ENCODE measurements around the gene NETO2. TPM values are rescaled to one million over a fixed set of nuclear protein-coding genes. Genes with fewer than 3 reads are reported as not detected.

NETO2 gene
- total and polyA plus RNA-seq, 10 of the 15 experiments (the other 5 are each of a cell fraction or from before 2014, with no cell fraction given), result 8.5 to 53.1 (median 27.0) TPM

DNA sequence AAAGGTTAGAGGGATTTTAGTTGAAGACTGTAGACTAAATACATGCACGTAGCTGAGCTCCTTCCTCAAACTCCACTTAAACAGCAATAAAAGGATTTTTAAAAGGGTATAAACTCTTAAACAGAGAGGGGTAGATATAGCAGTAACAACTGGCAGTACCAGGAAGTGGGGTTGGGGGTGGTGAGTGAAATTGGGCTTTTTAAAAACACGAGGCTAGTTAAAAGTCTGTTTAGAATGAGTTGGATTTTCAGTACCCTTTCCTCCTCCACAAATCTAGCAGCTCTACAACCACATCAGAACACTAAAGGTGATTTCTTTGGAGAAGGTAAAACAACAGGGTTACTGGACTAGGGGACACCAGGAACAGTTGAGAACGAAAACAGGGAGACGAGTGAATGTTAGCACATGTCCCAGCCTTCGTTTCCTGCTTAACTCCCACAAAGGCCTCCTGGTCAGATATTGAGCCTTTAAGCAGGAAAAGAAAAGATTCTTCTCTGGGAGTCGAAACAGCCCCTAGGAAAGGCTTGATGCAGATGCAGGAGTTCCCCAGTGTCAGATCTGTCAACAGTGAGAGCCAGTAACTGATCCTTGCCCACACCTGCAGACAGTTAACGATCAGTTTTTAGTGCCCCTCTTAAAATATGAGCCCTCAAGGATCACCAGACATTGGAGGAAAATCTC, 13.8 kb downstream of the NETO2 start:
- FAIRE-seq (no peak), DNase-seq (ENCODE audit: low read depth, low spot score) (no peak), ATAC-seq (peak; percentile 37)
- Histone ChIP-seq H4K20me1 (ENCODE audit: control insufficient read depth, insufficient read depth) (no peaks in the 10 kb centered on the region), H2AFZ (ENCODE audit: control insufficient read depth, low read depth, low read length) (peak overlapping the region; percentile 11), H3K9me3 (replicated peaks; ENCODE audit: control insufficient read depth, insufficient read depth, low read length) (no peaks in the 10 kb centered on the region), H3K9ac (ENCODE audit: control insufficient read depth, insufficient read depth, low read length) (no peak overlapping the region), H3K79me2 (ENCODE audit: control insufficient read depth, insufficient read depth, low read length) (peaks cover 31% of the 10 kb centered on the region), H3K27me3 (replicated peaks in 1 of 2; ENCODE audit: control insufficient read depth in 2 of 2, insufficient read depth in 2 of 2, low read length in 1 of 2) (no peaks in the 10 kb centered on the region), H3K4me3 (no peak overlapping the region), H3K27ac (ENCODE audit: control insufficient read depth, insufficient read depth) (no peak overlapping the region), H3K4me1 (ENCODE audit: control insufficient read depth, insufficient read depth, low read length) (no peaks in the 10 kb centered on the region), H3K36me3 (ENCODE audit: control insufficient read depth in 2 of 2, insufficient read depth in 2 of 2, low read length in 1 of 2) (peaks cover 4 to 5% of the 10 kb centered on the region in 2 experiments; a peak in 2 of 4 replicates), H3K4me2 (ENCODE audit: control insufficient read depth, insufficient read depth) (no peak overlapping the region)
- 84% methylated on average over 7 of the region's 7 CpGs for WGBS (ENCODE audit: insufficient coverage, insufficient replicate concordance, low lambda C conversion rate, missing lambda C conversion rate)
- in situ Hi-C loops (cut with MboI) (loop anchor here (25.0 kb wide), 1 partner anchor 1482 kb away; the partner anchor contains the start of gene N4BP1), intact Hi-C loops (cut with micrococcal nuclease; ENCODE audit: unreplicated experiment) (no loop called here)
- ChIA-PET SMC1A (ENCODE audit: uncharacterized antibody, unreplicated experiment) (interaction anchor here (0.8 to 1.7 kb wide), 4 partner anchors 9 to 83 kb away, joined by 3 to 4 read pairs (median 3); no protein-coding TSS in a partner anchor), POLR2A (no interaction called here), RAD21 (ENCODE audit: unreplicated experiment) (interaction anchor here (1.0 kb wide), 2 partner anchors 15 to 83 kb away, joined by 3 read pairs; no protein-coding TSS in a partner anchor), CTCF (interaction anchor here (1.0 to 5.5 kb wide), 6 partner anchors 12 to 151 kb away, joined by 3 to 52 read pairs (median 4); no protein-coding TSS in a partner anchor)
- no peak for TF ChIP-seq MTA3 (IDR thresholded peaks at IDR 0.05; ENCODE audit: borderline replicate concordance, low read length)
- TF ChIP-seq JUND (IDR thresholded peaks at IDR 0.05; ENCODE audit: low read depth, low read length), result no peak
- TF ChIP-seq CHD1 (IDR thresholded peaks at IDR 0.05; ENCODE audit: low read depth, low read length), result no peak
- BruUV-seq (replicated peaks), result no TSS peak

DNA sequence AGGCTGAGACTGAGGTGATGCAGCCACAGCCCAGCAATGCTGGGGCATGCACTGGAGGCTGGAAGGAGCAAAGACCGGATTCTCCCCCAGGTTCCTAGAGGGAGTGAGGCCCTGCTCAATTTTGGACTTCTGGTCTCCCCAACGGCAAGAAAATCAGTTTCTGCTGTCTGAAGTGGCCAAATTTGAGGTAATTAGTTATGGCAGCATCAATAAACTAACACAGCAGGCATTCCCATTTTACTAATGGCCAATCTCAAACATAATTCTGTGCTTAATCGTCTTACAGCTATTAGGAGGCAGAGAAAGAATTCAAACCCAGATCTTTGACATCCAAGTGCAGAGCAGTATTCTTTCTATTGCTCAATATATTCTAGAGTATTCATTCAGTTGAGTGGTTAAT, 16.2 kb downstream of the NETO2 start:
- RAD21 ChIA-PET (ENCODE audit: unreplicated experiment), result no interaction called here
- in situ Hi-C loops (cut with MboI), result loop anchor here (25.0 kb wide), 1 partner anchor 1485 kb away; the partner anchor contains the start of gene N4BP1
- H3K27ac ChIP-seq (ENCODE audit: control insufficient read depth, insufficient read depth), result no peak overlapping the region
- peaks cover 4 to 6% of the 10 kb centered on the region in 2 experiments; a peak in 3 of 4 replicates for H3K36me3 ChIP-seq (ENCODE audit: control insufficient read depth in 2 of 2, insufficient read depth in 2 of 2, low read length in 1 of 2)
- SMC1A ChIA-PET (ENCODE audit: uncharacterized antibody, unreplicated experiment), result interaction anchor here (0.7 to 2.7 kb wide), 5 partner anchors 9 to 80 kb away, joined by 3 to 11 read pairs (median 4); no protein-coding TSS in a partner anchor
- BruUV-seq (replicated peaks), result no TSS peak
- H3K9ac ChIP-seq (ENCODE audit: control insufficient read depth, insufficient read depth, low read length), result no peak overlapping the region
- no peaks in the 10 kb centered on the region for H3K27me3 ChIP-seq (replicated peaks in 1 of 2; ENCODE audit: control insufficient read depth in 2 of 2, insufficient read depth in 2 of 2, low read length in 1 of 2)
- peaks cover 16% of the 10 kb centered on the region for H3K79me2 ChIP-seq (ENCODE audit: control insufficient read depth, insufficient read depth, low read length)
- H3K4me2 ChIP-seq (ENCODE audit: control insufficient read depth, insufficient read depth), result no peak overlapping the region
- FAIRE-seq, result no peak
- no peaks in the 10 kb centered on the region for H3K4me1 ChIP-seq (ENCODE audit: control insufficient read depth, insufficient read depth, low read length)
- no peak overlapping the region for H2AFZ ChIP-seq (ENCODE audit: control insufficient read depth, low read depth, low read length)
- DNase-seq (ENCODE audit: low read depth, low spot score), result no peak
- no peaks in the 10 kb centered on the region for H3K9me3 ChIP-seq (replicated peaks; ENCODE audit: control insufficient read depth, insufficient read depth, low read length)
- ATAC-seq, result no peak
- WGBS (ENCODE audit: insufficient coverage, insufficient replicate concordance, low lambda C conversion rate, missing lambda C conversion rate), result 100% methylated on average over 3 of the region's 3 CpGs
- H4K20me1 ChIP-seq (ENCODE audit: control insufficient read depth, insufficient read depth), result no peaks in the 10 kb centered on the region
- POLR2A ChIA-PET, result interaction anchor here (0.5 kb wide), 1 partner anchor 112 kb away, joined by 3 read pairs; no protein-coding TSS in a partner anchor
- H3K4me3 ChIP-seq, result no peak overlapping the region
- intact Hi-C loops (cut with micrococcal nuclease; ENCODE audit: unreplicated experiment), result no loop called here
- CTCF ChIA-PET, result interaction anchor here (0.8 kb wide), 2 partner anchors 9 to 14 kb away, joined by 3 read pairs; no protein-coding TSS in a partner anchor
- TF ChIP-seq POLR2AphosphoS5 (IDR thresholded peaks at IDR 0.05; ENCODE audit: low read length), result no peak
- TF ChIP-seq MTA3 (IDR thresholded peaks at IDR 0.05; ENCODE audit: borderline replicate concordance, low read length), result no peak
- TF ChIP-seq, protein P1, sequence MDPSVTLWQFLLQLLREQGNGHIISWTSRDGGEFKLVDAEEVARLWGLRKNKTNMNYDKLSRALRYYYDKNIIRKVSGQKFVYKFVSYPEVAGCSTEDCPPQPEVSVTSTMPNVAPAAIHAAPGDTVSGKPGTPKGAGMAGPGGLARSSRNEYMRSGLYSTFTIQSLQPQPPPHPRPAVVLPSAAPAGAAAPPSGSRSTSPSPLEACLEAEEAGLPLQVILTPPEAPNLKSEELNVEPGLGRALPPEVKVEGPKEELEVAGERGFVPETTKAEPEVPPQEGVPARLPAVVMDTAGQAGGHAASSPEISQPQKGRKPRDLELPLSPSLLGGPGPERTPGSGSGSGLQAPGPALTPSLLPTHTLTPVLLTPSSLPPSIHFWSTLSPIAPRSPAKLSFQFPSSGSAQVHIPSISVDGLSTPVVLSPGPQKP (IDR thresholded peaks at IDR 0.05; ENCODE audit: low read depth, low read length), result no peak
- TF ChIP-seq, protein P2, sequence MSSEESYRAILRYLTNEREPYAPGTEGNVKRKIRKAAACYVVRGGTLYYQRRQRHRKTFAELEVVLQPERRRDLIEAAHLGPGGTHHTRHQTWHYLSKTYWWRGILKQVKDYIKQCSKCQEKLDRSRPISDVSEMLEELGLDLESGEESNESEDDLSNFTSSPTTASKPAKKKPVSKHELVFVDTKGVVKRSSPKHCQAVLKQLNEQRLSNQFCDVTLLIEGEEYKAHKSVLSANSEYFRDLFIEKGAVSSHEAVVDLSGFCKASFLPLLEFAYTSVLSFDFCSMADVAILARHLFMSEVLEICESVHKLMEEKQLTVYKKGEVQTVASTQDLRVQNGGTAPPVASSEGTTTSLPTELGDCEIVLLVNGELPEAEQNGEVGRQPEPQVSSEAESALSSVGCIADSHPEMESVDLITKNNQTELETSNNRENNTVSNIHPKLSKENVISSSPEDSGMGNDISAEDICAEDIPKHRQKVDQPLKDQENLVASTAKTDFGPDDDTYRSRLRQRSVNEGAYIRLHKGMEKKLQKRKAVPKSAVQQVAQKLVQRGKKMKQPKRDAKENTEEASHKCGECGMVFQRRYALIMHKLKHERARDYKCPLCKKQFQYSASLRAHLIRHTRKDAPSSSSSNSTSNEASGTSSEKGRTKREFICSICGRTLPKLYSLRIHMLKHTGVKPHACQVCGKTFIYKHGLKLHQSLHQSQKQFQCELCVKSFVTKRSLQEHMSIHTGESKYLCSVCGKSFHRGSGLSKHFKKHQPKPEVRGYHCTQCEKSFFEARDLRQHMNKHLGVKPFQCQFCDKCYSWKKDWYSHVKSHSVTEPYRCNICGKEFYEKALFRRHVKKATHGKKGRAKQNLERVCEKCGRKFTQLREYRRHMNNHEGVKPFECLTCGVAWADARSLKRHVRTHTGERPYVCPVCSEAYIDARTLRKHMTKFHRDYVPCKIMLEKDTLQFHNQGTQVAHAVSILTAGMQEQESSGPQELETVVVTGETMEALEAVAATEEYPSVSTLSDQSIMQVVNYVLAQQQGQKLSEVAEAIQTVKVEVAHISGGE (CRISPR knock-in tag; IDR thresholded peaks at IDR 0.05), result no peak
- TF ChIP-seq ZBED1 (IDR thresholded peaks at IDR 0.05; ENCODE audit: borderline replicate concordance), result no peak
- TF ChIP-seq IKZF1 (conservative IDR thresholded peaks at IDR 0.05), result no peak
- TF ChIP-seq HDAC6 (IDR thresholded peaks at IDR 0.05; ENCODE audit: unreplicated experiment), result no peak
- no peak for TF ChIP-seq RBBP5 (conservative IDR thresholded peaks at IDR 0.05)
- no peak for TF ChIP-seq ASH2L (IDR thresholded peaks at IDR 0.05; ENCODE audit: borderline replicate concordance, low read depth)
- no peak for TF ChIP-seq BACH1 (IDR thresholded peaks at IDR 0.05; ENCODE audit: borderline replicate concordance)
- TF ChIP-seq YBX1 (IDR thresholded peaks at IDR 0.05), result no peak

Data from GM12878 (cell line).